NCI-H774 (cell line): ENCODE results near the gene TBC1D1.

ENCODE experiments used
- DNase-seq: peaks from one replicate; lab custom pipeline; 2025; lab: John Stamatoyannopoulos, UW

Gene TBC1D1

DNA sequence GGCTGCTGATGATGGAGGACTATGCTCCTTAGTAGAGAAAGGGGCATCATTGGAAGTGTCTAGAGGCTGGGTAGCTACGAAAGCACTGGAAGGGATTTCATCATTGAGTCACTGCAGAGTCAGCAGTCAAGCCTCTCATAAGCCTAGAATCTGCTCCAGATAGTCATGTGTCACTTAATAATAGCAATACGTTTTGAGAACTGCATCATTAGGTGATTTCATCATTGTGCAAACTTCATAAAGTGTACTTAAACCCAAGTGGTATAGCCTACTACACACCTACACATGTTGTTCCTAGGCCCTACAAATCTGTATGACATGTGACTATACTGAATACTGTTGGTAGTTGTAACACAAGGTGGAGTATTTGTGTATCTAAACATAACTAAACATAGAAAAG, 234.9 kb downstream of the TBC1D1 start:
- no peak for DNase-seq

DNA sequence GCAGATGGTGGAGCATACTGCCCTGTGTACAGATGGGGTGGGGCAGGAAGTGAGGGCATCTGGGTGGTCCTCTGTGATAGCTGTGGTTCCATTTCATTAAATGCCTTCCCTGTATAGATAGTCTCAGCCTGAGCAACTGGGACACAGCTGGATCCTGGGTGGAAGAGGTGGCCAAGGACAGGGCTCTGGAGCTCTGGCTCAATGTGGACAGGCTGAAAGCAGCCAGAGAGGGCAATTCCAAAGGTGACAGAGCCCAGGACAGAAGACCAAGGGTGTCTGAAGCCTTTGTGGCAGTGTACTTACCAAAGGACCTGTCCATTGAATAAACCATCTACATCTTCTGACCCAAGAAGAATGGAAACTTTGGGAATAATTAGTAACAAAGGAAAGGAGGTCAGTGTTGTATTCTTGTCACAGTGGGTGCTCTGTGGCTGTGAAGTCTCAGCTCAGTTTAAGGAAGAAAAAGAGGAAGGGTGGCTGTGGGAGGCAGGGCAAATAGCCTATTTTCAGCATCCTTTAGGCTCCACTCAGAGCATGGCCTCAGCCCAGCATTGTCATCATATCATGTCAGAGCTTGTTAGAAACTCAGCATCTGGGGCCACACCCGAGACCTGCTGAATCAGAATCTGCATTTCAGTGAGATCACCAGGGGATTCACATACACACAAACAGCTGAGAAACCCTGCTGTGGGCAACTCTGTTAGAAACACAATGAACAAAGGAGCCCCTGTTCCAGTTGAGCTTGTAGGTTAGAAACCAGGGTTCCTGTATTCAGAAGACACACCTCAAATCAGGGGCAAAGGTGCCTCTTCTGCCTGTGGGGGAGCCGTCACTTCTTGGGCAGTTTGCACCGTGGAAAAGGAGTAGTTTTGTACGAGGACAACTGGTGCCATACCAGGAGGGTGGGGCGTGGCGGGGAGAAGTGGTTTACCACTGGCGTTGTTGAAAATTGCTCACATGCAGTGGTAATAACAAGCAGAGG, 237.9 kb downstream of the TBC1D1 start:
- no peak for DNase-seq

DNA sequence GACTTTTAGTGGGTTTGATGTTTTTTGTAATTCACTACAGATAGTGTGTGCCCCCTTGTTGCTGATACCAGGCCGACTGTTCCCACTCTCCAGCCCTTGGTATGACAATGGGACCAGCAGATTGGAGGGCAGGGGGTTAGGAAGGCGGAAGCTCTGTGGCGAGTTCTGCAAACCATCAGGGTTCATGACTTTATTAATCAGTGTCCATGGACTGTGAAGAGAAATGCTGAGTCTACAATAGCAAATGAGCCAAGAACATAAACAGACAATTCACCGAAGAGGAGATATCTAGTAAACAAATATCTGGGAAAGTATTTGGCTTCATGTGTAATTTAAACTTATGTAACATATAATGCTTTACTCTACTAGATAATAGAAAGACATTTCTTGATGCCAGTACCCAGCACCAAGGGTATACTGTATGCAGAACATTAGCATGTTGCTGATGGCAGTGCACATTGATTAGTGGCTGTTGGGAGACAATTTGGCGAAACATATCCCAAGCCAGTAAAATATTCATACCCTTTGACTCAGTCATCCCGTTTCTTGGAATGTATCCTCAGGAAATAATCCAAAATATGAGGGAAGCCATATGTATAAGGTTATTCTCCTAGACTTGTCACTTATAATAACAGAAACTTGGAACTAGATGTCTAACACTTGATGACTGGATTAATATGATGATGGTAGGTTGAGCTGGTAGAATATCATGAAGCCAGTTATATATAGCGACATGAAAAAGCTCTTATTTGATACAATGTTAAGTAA, 238.8 kb downstream of the TBC1D1 start:
- DNase-seq: no peak

DNA sequence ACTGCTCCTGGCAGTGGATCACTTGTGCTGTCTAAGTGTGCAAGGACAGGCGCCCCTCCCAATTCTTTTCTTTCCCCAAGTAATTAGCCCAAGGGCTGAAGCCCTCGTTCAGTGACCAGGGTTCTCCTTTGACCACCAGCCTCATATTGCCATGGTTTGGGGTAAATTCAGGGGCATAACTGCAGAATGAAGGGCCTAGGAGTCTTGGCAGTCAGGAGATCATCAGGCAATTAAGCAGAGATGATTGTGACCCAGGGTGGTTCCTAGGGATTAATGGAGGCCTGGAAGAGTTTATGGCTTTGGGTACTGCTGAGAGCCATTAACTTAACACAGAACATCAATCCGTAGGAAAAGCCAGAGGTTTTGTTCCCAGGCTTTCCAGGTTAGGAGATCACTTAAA, 240.0 kb downstream of the TBC1D1 start:
- DNase-seq: no peak

DNA sequence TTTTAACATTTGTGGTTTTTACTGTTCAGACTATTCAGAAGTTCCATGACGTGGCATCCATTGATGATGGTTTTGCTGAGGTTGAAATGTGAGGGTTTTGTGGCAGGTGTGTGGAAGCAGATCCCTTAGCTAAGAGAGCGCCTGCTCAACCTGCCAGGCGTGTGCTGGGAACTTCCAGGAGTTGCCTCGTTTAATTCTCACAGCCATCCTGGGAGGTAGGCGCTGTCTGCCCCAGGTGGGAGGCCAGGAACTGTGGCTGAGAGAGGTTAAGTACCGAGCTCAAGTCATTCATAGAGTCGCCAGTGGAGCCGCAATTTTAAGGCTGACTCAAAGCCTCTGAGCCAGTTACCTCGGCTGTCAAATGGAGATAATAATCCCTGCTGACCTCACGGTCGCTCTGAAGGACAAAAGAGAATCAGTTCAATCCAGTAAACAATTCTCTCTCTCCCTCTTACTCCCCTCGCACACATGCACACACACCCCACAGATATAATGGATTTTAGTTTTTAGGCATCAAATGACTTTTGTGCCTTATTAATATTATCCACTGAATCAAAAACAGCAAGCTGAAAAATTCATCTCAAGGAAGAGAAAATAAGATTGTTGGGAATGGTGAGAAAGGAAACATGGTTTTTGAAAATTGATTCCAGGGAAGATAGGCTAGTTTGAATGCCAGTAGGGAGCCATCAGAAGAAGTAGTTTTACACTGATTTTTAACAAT, 240.6 kb downstream of the TBC1D1 start:
- DNase-seq: no peak

DNA sequence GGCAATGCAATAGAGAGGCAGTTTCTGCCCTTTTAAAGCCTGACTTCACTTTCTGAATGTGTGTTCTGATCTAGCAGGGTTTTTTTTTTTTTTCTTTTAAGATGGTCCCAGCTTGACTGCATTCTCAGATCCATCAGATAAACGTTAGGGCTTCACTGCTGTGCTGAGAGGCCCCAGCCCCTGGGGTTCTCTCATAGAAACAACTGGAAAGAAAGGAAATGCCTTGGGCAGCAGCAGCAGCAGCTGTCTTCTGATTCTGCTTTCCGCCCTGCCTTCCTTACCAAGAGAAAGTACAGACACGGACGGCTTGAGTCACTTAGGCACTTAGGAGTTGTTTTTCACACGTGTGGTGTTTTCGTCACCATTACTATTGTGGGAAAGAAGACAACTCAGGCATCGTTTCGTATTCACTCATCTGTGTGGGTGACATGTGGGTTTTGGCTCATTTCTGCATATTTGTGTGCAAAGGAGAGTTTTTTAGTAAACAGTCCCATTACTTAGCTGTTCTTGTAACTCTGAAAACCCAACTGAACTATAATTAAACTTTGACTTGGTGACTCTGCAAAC, 241.3 kb downstream of the TBC1D1 start:
- no peak for DNase-seq

DNA sequence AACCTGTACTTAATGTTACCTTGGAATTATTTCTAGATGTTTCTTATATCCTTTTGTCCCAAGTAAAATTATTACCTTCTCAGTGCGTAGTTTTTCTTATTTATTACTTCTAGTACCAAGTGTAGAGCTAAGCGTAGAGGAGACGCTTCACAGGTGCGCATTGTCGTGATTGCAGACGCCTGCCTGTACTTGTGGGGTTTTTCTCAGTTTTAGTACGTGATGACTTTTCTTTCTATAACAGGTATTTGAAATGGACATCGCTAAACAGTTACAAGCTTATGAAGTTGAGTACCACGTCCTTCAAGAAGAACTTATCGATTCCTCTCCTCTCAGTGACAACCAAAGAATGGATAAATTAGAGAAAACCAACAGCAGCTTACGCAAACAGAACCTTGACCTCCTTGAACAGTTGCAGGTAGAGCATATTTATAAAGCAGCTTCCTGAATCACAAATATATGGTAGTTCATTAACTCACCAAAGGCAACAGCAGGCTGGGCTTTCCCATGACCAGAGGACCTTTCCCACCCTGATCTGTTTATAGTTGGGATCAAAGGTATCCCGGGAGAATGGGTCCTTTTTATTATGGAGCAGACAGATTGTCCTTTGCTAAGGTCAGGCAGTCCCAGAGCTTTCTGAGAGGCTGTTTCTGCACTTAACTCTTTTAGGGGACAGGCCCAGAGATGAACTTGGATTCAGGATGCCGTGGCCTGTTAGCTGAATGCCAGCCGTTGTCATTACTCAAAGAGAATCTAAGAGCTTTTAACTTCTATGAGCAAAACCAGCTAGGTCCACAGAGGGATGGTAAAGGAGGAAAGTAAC, 242.2 kb downstream of the TBC1D1 start:
- no peak for DNase-seq

DNA sequence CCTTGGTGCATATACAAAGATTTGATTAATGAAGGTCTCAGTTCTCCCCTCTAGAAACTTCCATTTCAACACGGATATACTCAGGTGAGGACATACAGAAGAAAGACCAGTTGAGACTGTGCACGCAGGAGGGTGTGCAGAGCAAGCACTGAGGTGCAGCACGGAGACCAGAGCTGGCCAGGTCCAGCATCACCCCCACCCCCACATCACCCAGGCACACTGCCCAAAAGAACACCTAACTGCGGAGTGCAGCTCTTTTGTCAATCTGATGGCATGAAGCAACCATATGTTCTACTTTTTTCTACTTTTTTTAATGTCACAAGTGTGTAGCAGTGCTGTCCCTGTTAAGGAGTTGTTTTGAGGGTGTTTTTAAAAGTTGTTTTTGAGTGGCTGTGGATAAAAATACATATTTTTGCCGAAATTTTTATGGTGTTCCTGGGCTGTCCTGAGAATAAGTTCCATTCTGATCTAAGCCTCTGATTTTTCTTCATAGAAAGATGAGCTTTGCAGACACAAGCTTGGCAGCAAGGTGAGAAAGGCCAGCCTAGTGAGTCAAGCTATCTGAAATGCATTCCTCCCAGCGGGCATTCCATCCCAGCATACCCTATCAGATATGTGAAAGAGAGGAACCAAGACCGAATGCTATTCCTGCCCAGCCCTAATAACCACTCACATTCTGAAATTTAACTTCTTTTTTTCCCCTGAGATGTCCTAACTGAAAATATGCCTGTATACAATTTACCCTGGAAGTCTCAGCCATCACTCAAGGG, 243.0 kb downstream of the TBC1D1 start:
- DNase-seq: no peak

DNA sequence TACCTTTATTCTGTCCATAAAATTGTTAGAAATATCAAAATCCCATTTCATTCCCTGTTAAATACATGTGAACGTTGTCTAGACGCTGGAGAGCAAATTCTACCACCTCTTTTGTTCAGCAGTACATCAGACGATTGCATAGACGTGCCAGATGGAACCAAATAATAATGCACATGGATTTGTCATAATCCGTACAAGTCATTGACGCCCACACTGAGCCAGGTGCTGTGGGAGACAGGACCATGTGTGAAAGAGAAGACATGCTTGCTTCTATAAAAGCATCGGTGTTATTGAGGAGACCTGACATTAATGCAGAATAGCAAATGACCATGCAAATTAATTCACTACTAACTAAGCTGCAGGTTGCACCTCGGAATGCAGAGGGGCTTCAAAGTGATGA, 244.3 kb downstream of the TBC1D1 start:
- DNase-seq: no peak

DNA sequence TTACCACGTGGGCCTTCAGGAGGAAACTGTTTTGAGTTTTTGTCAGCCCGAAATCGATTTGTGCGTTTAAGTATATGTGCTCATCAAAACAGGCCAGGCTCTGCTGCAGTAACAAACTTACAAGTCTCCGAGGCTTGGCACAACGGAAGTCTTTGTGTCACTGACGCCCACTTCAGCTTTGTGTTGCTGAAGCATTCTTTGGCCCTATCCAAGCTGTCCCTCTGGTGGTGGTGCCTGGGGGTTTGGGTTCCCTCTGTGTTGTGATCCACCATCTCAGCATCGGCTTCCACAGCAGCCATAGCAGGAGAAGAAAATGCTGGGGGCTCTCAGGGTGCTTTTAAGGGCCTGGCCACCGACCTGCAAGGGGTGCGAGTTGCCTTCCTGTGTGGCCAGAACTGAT, 245.7 kb downstream of the TBC1D1 start:
- DNase-seq: no peak

DNA sequence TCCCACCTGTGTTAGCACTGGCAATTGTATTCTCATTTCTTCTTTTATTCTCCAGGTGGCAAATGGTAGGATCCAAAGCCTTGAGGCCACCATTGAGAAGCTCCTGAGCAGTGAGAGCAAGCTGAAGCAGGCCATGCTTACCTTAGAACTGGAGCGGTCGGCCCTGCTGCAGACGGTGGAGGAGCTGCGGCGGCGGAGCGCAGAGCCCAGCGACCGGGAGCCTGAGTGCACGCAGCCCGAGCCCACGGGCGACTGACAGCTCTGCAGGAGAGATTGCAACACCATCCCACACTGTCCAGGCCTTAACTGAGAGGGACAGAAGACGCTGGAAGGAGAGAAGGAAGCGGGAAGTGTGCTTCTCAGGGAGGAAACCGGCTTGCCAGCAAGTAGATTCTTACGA, 246.2 kb downstream of the TBC1D1 start:
- DNase-seq: no peak

DNA sequence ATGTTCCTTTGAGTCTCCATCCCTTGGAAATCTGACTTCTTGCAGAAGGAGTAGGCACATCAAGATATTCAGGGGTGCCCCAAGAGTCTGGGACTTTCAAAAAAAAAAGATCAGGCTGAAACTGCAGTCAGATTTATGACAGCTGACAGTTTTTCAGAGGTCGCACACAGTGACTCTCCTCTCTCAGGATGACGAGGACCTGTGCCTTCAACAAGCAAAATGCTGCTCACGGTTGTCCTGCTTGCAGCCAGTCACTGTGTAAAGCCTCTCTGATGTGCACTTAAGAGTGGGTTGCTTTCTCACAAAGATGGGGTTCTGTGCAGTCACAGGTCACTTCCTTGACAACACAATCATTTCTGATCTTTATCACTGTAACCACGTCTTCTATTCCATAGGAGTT, 247.5 kb downstream of the TBC1D1 start:
- no peak for DNase-seq

DNA sequence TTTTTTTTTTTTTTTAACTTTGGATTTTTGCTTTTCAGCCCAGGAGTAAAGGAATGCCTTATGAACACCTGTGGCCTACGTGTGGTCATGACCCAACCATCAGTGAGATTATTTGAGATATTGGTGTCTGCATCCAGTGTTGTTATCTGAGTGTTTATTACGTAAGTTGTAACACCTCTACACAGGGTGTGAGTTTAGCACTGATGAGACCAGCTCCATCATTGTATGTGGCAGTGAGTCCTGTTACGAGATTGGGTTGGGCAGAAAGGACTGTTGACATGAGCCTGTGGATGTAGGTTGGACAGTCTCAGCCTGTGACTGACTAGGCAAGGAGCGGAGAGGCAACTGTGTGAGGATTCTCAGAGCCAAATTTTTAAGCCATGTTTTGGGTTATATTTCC, 248.3 kb downstream of the TBC1D1 start:
- no peak for DNase-seq

DNA sequence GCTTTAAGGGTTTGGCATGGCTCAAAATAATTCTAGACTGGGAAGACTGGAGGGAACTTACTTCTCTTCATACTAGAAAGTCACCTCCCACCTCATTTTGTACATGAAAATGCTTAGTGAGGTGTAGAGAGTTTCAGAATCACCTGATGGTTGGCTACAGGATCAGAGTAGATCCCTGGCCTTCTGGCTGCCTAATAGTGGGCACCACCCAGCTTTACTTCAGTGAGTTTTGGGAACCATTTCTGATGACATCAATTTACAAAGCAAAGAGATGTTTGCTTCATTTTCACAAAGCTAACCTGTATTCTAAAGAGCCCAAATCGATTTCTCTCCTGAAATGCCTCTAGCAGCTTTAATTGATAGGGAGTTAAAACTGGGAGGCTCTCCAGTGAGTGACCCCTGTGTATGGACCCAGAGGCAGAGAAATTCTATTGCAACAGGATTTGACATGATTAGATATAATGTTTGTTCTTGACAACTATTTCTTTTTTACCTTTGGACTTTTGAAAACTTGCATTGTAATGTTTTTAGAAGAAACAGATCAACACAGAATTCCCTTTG, 249.8 kb downstream of the TBC1D1 start:
- DNase-seq: no peak

DNA sequence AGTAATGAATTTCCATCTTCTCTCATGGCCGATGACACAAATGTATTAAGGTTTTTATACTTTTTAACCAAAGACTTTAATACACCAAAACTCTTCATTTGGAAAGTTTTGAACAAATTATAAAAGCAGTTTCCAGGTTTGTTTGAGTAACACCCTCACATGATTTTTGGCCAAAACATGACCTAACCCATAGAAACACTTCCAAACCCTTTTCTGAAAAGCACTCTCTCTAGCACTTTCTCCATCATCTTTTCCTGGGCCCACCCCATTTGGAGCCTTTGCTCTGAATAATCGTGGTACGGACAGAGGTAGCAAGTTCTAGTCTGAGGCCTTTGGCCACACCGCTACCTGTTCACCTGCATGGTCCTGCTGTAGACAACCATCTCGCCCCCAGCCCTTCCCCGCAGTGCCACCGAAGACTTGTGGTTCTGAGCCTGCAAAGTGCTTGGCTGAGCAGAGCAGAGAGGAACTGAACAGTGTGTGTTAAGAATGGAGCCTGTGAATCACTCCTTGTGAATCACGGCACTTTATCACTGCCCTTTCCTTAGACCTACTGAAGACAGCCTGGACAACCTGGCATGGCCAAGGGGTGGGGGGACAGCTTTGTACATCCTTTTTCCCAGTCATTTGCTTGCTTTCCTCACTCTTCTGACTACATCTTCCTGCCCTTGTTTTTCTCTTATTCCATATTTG, 251.1 kb downstream of the TBC1D1 start:
- DNase-seq: no peak

DNA sequence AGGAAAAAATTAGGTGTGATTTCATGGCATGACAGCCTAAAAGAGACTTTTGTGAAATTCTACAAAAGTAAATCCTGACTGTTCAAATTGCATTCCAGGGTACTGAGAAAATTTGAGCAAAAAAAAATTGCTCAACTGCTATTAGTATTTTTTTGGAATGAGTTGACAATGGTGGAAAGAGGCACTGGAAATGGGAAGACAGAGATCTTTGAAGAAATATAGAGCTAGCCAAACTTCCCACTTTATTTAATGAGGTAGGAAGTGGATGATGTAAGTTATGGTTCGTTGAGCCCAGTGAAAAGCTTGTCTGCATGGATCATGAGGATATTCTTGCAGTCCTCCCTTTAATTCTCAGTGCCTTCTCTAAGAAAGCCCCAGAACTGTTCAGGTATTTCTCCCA, 253.1 kb downstream of the TBC1D1 start:
- DNase-seq: no peak

DNA sequence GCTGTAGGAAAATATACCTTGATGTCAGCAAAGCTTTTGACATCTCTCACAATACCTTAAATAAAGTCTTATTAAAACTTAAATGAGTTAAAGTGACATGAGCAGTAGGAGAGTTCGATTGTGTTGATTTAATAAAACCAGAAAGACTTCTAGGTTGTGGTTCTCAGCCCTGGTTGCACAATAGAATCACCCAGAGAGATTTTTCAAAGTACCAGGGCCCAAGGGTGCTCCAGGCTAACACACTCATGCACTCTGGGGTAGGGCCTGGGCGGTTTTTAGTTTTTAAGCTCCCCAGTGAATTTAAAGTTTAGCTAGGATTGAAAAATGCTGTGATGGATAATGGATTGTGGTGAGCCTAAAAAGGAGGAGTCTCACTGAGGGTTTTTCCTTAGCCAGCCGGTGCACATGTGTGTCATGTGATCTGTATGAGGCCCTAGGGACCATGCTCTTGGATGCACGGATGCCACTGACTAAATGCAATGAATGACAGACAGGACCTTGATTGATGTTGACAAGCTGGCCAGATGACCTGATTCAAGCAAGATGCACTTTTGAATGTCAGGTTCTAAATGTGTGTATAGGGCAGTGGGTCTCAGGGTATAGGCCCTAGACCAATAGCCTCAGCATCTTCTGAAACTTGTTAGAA, 254.3 kb downstream of the TBC1D1 start:
- DNase-seq: no peak

DNA sequence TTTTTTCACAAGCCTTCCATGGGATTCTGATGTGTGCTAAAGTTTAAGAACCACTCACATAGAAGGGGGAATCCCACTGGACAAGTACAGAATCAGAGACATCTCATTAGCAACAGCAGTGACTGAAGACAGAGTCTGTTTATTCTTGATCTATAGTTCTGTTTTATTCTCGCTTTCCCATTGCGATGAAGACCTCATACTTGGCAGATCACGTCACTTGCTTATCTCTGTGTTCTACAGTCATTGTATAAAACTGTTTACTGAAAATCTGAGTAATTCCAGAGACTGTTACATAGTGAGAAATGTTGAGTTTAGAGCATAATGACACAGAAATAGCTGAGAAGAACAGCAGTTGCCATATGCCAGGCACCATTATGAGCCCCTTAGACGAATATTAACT, 254.9 kb downstream of the TBC1D1 start:
- no peak for DNase-seq

DNA sequence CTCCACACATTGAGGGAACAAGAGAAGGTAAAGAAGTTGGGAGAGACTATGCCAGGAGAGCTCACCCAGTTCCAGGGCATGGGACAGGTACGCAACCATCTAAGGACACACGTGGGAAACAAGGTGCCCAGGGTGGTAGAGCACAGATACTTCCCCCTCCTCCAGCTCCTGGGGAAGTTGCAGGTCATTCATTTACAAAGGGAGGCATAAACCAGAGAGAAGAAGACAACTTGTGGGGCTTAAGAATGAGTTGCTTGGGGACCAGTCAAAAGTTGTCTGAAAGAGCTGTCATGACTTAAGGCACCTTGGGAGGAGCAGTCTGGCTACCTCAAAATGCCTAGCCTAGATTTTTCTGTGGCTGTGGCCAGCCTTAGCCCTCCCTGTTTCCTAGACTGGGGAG, 255.5 kb downstream of the TBC1D1 start:
- no peak for DNase-seq
